IMR-90 (cell line): Measurements from ENCODE around the gene GATA3. TPM values are rescaled to one million over a fixed set of nuclear protein-coding genes. Genes with fewer than 3 reads are reported as not detected.
A peak's percentile ranks its signal among the peaks of the same experiment; 100 is the strongest.

Source experiments
- ATAC-seq: fragments of 200-7000 bp; cut with Tn5 transposase; 2 replicates; pipeline ENCODE4 v1.9.1; 2020; ENCODE audit warnings: low read depth, mild to moderate bottlenecking, moderate library complexity
- BruUV-seq: library from RNA; stranded (reverse); fragments of 400-500 nt; replicated peaks from 2 replicates; lab custom pipeline; 2021; lab: Mats Ljungman, UMichigan
- CTCF ChIA-PET: fragments of 300-600 bp; formaldehyde crosslinking; extraction: SDS; loops from one replicate; lab custom pipeline; 2021; ENCODE audit warnings: antibody characterized with exemption; lab: Yijun Ruan, JAX
- POLR2A ChIA-PET: fragments of 300-600 bp; sonication (Branson Sonifier 250); formaldehyde crosslinking; loops from one replicate; lab custom pipeline; 2022; ENCODE audit warnings: antibody characterized with exemption; ENCODE audit not compliant: unreplicated experiment; lab: Charles Lee
- DNase-seq: peaks from one replicate; pipeline ENCODE4 v3.0.0; 2013
- H2AFZ ChIP-seq: replicated peaks from 2 replicates; pipeline ENCODE3; 2013; ENCODE audit warnings: low read length, mild to moderate bottlenecking; ENCODE audit not compliant: poor library complexity
- H2AK5ac ChIP-seq: 2 replicates; pipeline ENCODE4 v1.6.1; 2013; ENCODE audit warnings: low read depth, low read length, inconsistent platforms
- H2AK9ac ChIP-seq: replicated peaks from 2 replicates; pipeline ENCODE3; 2013; ENCODE audit warnings: mild to moderate bottlenecking, low read depth, low read length, moderate library complexity; ENCODE audit not compliant: poor library complexity
- H2BK120ac ChIP-seq: 2 replicates; pipeline ENCODE4 v1.6.1; 2013; ENCODE audit warnings: low read depth, low read length, inconsistent platforms
- H2BK15ac ChIP-seq: 3 replicates; pipeline ENCODE4 v1.6.1; 2013; ENCODE audit warnings: low read depth, low read length, inconsistent platforms
- H2BK20ac ChIP-seq: 2 replicates; pipeline ENCODE4 v1.6.1; 2013; ENCODE audit warnings: low read depth, mild to moderate bottlenecking, inconsistent platforms, low read length, moderate library complexity
- H2BK5ac ChIP-seq: 2 replicates; pipeline ENCODE4 v1.6.1; 2013; ENCODE audit warnings: mild to moderate bottlenecking, low read depth, low read length, inconsistent platforms; ENCODE audit not compliant: poor library complexity, severe bottlenecking
- H3K14ac ChIP-seq: replicated peaks from 2 replicates; pipeline ENCODE4 v1.6.1; 2013; ENCODE audit warnings: low read depth, low read length, inconsistent platforms
- H3K18ac ChIP-seq: 2 replicates; pipeline ENCODE4 v1.6.1; 2013; ENCODE audit warnings: low read depth, low read length, control low read depth
- H3K23ac ChIP-seq: 2 replicates; pipeline ENCODE4 v1.6.1; 2013; ENCODE audit warnings: low read depth, low read length, inconsistent platforms
- H3K27ac ChIP-seq: 2 replicates; pipeline ENCODE4 v1.5.1; 2013; ENCODE audit warnings: mild to moderate bottlenecking, control low read depth, low read length; ENCODE audit not compliant: insufficient read depth
- H3K27me3 ChIP-seq: 2 replicates; pipeline ENCODE4 v1.6.1; 2013; ENCODE audit warnings: low read length; ENCODE audit not compliant: control insufficient read depth, insufficient read depth
- H3K36me3 ChIP-seq: 2 replicates; pipeline ENCODE4 v1.6.1; 2013; ENCODE audit warnings: low read length, mixed read lengths; ENCODE audit not compliant: control insufficient read depth, insufficient read depth
- H3K4ac ChIP-seq: 2 replicates; pipeline ENCODE4 v1.6.1; 2013; ENCODE audit warnings: low read depth, low read length, inconsistent platforms
- H3K4me1 ChIP-seq: 2 replicates; pipeline ENCODE4 v1.6.1; 2013; ENCODE audit warnings: low read length, mixed read lengths; ENCODE audit not compliant: control insufficient read depth, insufficient read depth
- H3K4me2 ChIP-seq: 2 replicates; pipeline ENCODE4 v1.6.1; 2013; ENCODE audit warnings: low read depth, mild to moderate bottlenecking, control low read depth, low read length, moderate library complexity
- H3K4me3 ChIP-seq: 2 replicates; pipeline ENCODE4 v1.5.1; 2013; ENCODE audit warnings: low read depth, mild to moderate bottlenecking, control low read depth, low read length, moderate library complexity; ENCODE audit not compliant: insufficient read depth
- H3K56ac ChIP-seq: 2 replicates; pipeline ENCODE4 v1.6.1; 2013; ENCODE audit warnings: low read length, inconsistent platforms; ENCODE audit not compliant: insufficient read depth; ENCODE audit errors: extremely low read depth
- H3K79me1 ChIP-seq, 2 experiments: 2 replicates each; pipeline ENCODE4 v1.6.1; 2013; ENCODE audit warnings: low read length in 2 of 2, inconsistent platforms in 1 of 2, low read depth in 1 of 2
- H3K9ac ChIP-seq: 2 replicates; pipeline ENCODE4 v1.6.1; 2013; ENCODE audit warnings: low read depth, low read length, control low read depth
- H3K9me1 ChIP-seq: 2 replicates; pipeline ENCODE4 v1.6.1; 2013; ENCODE audit warnings: low read length, inconsistent platforms; ENCODE audit not compliant: insufficient read depth
- H3K9me3 ChIP-seq: 2 replicates; pipeline ENCODE4 v1.6.1; 2013; ENCODE audit warnings: low read length; ENCODE audit not compliant: control insufficient read depth, insufficient read depth
- H4K20me1 ChIP-seq: 2 replicates; pipeline ENCODE4 v1.6.1; 2013; ENCODE audit warnings: low read length, inconsistent platforms; ENCODE audit not compliant: insufficient read depth
- H4K5ac ChIP-seq: 2 replicates; pipeline ENCODE4 v1.6.1; 2013; ENCODE audit warnings: mild to moderate bottlenecking, low read depth, low read length, control low read depth
- H4K8ac ChIP-seq, 2 experiments: 2 replicates each; pipeline ENCODE4 v1.6.1; 2013; ENCODE audit warnings: low read depth in 2 of 2, low read length in 2 of 2, control low read depth in 1 of 2, inconsistent platforms in 1 of 2
- H4K91ac ChIP-seq: 2 replicates; pipeline ENCODE4 v1.6.1; 2013; ENCODE audit warnings: low read depth, low read length, inconsistent platforms; ENCODE audit not compliant: insufficient read depth
- CEBPB ChIP-seq: IDR thresholded peaks from 2 replicates; pipeline ENCODE4 v1.6.1; 2012; ENCODE audit warnings: low read depth, low read length, improper control_type of control experiment
- CHD1 ChIP-seq: IDR thresholded peaks from 2 replicates; pipeline ENCODE4 v1.6.1; 2012; ENCODE audit warnings: low read depth, low read length, improper control_type of control experiment
- FOS ChIP-seq: fragments of 150-350 bp; IDR thresholded peaks from 2 replicates; pipeline ENCODE4 v1.6.1; 2016; ENCODE audit warnings: low read depth, low read length
- MAFK ChIP-seq: IDR thresholded peaks from 2 replicates; pipeline ENCODE4 v1.6.1; 2012; ENCODE audit warnings: low read depth, low read length, improper control_type of control experiment
- SMC3 ChIP-seq: fragments of 150-350 bp; IDR thresholded peaks from 2 replicates; pipeline ENCODE4 v1.6.1; 2016; ENCODE audit warnings: low read depth, mild to moderate bottlenecking, antibody characterized with exemption, low read length, moderate library complexity
- USF2 ChIP-seq: fragments of 150-350 bp; IDR thresholded peaks from 2 replicates; pipeline ENCODE4 v1.6.1; 2017; ENCODE audit warnings: mild to moderate bottlenecking, antibody characterized with exemption, low read length, low read depth
- WGBS, 2 experiments: methylation state at CpG; one replicate each; pipeline versions ENCODE4 v1.1.5 to v1.1.7; 2013; ENCODE audit warnings: missing lambda C conversion rate in 2 of 2; ENCODE audit not compliant: insufficient read length in 1 of 2; ENCODE audit errors: extremely low coverage in 2 of 2; 5-methylcytosine and 5-hydroxymethylcytosine counted together
- dilution Hi-C: fragments of 300-500 bp; cut with HindIII; formaldehyde crosslinking; loops from one replicate; pipeline ENCODE4 v1.14.3; 2018; ENCODE audit warnings: low sequenced_read_pairs; ENCODE audit not compliant: unreplicated experiment
- in situ Hi-C: fragments of 300-500 bp; cut with MboI; formaldehyde crosslinking; loops from 3 replicates; pipeline ENCODE4 v1.14.3; 2019; ENCODE audit warnings: low sequenced_read_pairs, inconsistent platforms, mixed read lengths
- intact Hi-C: fragments of 100-400 bp; cut with micrococcal nuclease; formaldehyde crosslinking; loops from 2 replicates; pipeline ENCODE4 v1.10.0; 2022
- polyA plus RNA-seq, 3 experiments: library from polyadenylated mRNA; depleted of rRNA; stranded (reverse); fragments of >200 nt; gene quantifications; 2 replicates each; pipeline ENCODE4 v1.2.3, GENCODE V29; 2012; ENCODE audit warnings: low replicate concordance in 1 of 3
- total RNA-seq: library from RNA; depleted of rRNA; stranded (reverse); fragments of >200 nt; gene quantifications from 2 replicates; pipeline ENCODE4 v1.2.3, GENCODE V29; 2012

The GATA3 gene
- total and polyA plus RNA-seq, 2 of the 4 experiments (the other 2 are of a cell fraction): 0.21 TPM; not detected in 1

GRCh38 chr10:8112230-8112905, 57.9 kb downstream of the GATA3 start:
- Histone ChIP-seq H3K79me1 (no peaks in the 10 kb centered on the region), H2BK15ac (no peak overlapping the region), H3K4me1 (no peaks in the 10 kb centered on the region), H3K27ac (no peak overlapping the region), H3K23ac (no peak overlapping the region), H3K56ac (no peak overlapping the region), H3K4ac (no peak overlapping the region), H3K4me3 (no peak overlapping the region), H4K8ac (no peak overlapping the region), H3K9me1 (no peaks in the 10 kb centered on the region), H2BK5ac (peak overlapping the region; percentile 39), H2AK5ac (no peak overlapping the region), H4K91ac (no peak overlapping the region), H3K14ac (no peak overlapping the region), H3K18ac (no peak overlapping the region), H3K9me3 (no peaks in the 10 kb centered on the region; the same call in none of the 2 replicates), H2BK20ac (no peak overlapping the region), H2BK120ac (no peak overlapping the region), H3K4me2 (no peak overlapping the region), H2AK9ac (no peak overlapping the region), H2AFZ (no peak overlapping the region), H3K36me3 (no peaks in the 10 kb centered on the region), H4K20me1 (no peaks in the 10 kb centered on the region), H3K27me3 (no peaks in the 10 kb centered on the region), H4K5ac (no peak overlapping the region), H3K9ac (no peak overlapping the region)
- intact Hi-C loops (no loop called here), dilution Hi-C loops (no loop called here), in situ Hi-C loops (no loop called here)
- whole genome bisulfite sequencing, 2 experiments: 49% methylated on average over 5 of the region's 13 CpGs; no CpG with 5 or more reads in 1 of the 2 experiments
- CTCF ChIA-PET: interaction anchor here (0.6 kb wide), 1 partner anchor 21 kb away, joined by 3 read pairs; no protein-coding TSS in a partner anchor
- TF ChIP-seq FOS (no peak), CEBPB (no peak), CHD1 (no peak), SMC3 (no peak), MAFK (no peak), USF2 (no peak)
- POLR2A ChIA-PET: no interaction called here
- no peak for ATAC-seq
- BruUV-seq: no TSS peak
- no peak for DNase-seq
